Measurements from ENCODE around the gene STRBP.

- TF ChIP-seq CTCF (IDR thresholded peaks at IDR 0.05) (no peak), POLR2A (IDR thresholded peaks at IDR 0.05) (no peak)
Observed at GRCh38 chr9:123312306-123312877, 44.0 kb upstream of the STRBP start.
